HG03460 (cell line): ENCODE measurements around the gene PARP9.
A peak's percentile ranks its signal among the peaks of the same experiment; 100 is the strongest.
"Not testable (repeated sequence)": the region's sequence is repeated elsewhere in the genome, so short reads cannot be mapped to it uniquely, and the experiment has no call there.

ENCODE experiments used
- ATAC-seq: cut with Tn5 transposase; IDR thresholded peaks from one replicate; pipeline ENCODE4 v1.9.1; 2021; ENCODE audit not compliant: unreplicated experiment

The PARP9 gene

GRCh38 chr3:122523317-122523716 lies 40.8 kb downstream of the PARP9 start:
- no peak for ATAC-seq

GRCh38 chr3:122520861-122521260 lies 43.2 kb downstream of the PARP9 start:
- ATAC-seq = no peak

GRCh38 chr3:122519693-122520092 lies 44.4 kb downstream of the PARP9 start:
- no peak for ATAC-seq

GRCh38 chr3:122516846-122517360 lies 47.2 kb downstream of the PARP9 start:
- ATAC-seq = no peak

- ATAC-seq = no peak
These were observed 48.2 kb downstream of the PARP9 start for GRCh38 chr3:122515870-122516269.

DNA sequence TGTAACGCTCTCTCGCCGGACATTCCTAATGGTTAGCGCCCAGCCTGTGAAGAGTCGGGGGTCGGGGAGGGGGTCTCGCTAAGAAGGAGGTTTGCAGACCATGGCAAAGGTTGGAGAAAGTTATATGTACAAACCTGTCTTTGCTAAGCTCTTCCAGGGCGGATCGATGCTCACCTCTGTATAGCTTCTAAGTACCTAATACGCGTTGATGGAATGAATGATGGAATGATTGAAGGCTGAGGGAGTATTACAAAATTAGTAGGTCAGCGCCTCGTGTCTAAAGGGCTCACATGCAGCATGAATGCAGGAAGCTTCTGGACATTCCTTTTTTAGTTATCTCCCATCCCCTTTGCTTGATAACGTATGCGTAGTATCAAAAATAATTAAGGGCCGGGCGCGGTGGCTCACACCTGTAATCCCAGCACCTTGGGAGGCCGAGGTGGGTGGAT lies 49.1 kb downstream of the PARP9 start:
- ATAC-seq = peak; percentile 1

- peak; percentile 87 for ATAC-seq
These were observed 49.7 kb downstream of the PARP9 start, which contains the start of gene KPNA1 for GRCh38 chr3:122514123-122515019. Gene KPNA1, minus strand, starts transcription at chr3:122514939. Its CDS starts 18,374 bp downstream, at chr3:122496565.

GRCh38 chr3:122513386-122514122 lies 50.5 kb downstream of the PARP9 start:
- no peak for ATAC-seq

GRCh38 chr3:122512284-122512683 lies 51.8 kb downstream of the PARP9 start:
- ATAC-seq = no peak

- ATAC-seq = no peak
These were observed 53.1 kb downstream of the PARP9 start for GRCh38 chr3:122510878-122511535.

GRCh38 chr3:122508944-122509343 lies 55.2 kb downstream of the PARP9 start:
- not testable (repeated sequence) for ATAC-seq

- ATAC-seq = no peak
These were observed 55.8 kb downstream of the PARP9 start for GRCh38 chr3:122508135-122508914.

DNA sequence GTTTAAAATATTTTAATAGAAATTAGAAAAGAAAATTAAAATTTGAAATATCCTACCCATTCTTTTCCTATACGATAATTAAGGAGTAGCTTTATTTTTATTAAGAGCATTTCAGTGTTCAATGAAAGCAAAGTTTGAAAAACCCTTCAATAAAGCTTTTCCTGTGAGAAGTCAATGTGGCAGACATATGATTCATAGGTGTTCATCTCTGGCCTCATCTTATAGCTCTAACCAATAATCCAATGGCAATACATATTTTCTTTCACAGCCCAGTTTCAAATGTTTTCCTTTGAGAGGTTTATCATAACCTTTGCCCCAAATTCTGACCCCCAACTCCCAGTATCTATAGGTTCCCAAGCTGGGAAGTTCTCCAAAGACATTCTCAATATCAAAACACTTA lies 57.6 kb downstream of the PARP9 start:
- no peak for ATAC-seq

GRCh38 chr3:122505676-122506075 lies 58.4 kb downstream of the PARP9 start:
- ATAC-seq = no peak

- ATAC-seq = no peak
These were observed 61.2 kb downstream of the PARP9 start for GRCh38 chr3:122502941-122503340.

- ATAC-seq = no peak
These were observed 62.0 kb downstream of the PARP9 start for GRCh38 chr3:122502139-122502538.

DNA sequence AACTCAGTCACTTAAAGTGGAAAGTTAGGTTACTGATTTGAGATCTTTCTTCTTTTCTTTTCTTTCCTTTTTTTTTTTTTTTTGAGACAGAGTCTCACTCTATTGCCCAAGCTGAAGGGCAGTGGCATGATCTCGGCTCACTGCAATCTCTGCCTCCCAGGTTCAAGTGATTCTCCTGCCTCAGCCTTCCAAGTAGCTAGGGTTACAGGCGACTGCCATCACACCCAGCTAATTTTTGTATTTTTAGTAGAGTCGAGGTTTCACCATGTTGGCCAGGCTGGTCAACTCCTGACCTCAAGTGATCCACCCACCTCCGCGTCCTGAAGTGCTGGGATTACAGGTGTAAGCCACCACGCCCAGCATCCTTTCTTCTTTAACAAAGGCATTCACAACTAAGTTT lies 63.1 kb downstream of the PARP9 start:
- ATAC-seq = not testable (repeated sequence)

- ATAC-seq = no peak
These were observed 65.9 kb downstream of the PARP9 start for GRCh38 chr3:122498152-122498551.

GRCh38 chr3:122497425-122497824 lies 66.7 kb downstream of the PARP9 start:
- ATAC-seq = peak; percentile 87

DNA sequence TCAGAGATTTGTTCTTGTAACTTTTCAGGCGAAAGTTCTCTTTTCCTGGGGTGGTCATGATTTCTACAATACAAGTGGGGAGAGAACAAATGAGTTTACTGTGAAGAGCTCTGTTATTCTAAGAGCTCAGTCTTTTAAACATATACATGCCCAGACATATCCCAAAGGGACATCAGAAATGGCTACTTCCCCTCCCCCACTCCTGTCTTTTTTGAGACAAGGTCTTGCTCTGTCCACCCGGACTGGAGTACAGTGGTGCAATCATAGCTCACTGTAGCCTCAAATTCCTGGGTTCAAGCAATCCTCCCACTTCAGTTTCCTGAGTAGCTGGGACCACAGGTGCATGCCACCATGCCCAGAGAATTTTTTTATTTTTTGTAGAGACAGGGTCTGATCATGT lies 67.6 kb downstream of the PARP9 start:
- no peak for ATAC-seq
